Measurements from ENCODE around the gene CAMK2G. TPM values are rescaled to one million over a fixed set of nuclear protein-coding genes. Genes with fewer than 3 reads are reported as not detected.

CAMK2G gene
- polyA plus RNA-seq, 3 donors, result 1.7 to 60.7 (median 3.0) TPM

DNA sequence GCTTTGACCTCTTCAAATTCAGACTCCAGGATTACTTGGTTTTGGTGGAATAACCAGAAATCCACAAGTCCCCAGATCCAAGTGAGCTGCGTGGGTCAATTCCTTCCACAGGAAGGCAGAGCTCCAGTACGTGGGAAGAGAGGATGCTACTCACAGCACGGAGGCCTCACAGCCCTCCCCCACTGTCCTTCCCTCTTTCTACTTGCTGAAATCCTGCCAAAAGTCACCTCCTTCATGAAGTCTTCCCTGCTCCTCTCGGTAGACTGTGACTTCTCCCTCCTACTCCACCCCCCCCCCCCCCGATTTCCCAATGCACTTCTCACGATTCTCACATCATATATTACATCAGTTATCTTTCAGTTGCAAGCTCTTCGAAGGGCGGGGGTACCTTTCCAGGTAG is 12.3 kb downstream of the CAMK2G start:
- no peaks in the 10 kb centered on the region for H3K9me3 ChIP-seq (replicated peaks in 1 of 2; ENCODE audit: control insufficient read depth in 1 of 2, insufficient read depth in 1 of 2, low read length in 2 of 2)
- H3K4me2 ChIP-seq (replicated peaks; ENCODE audit: extremely low read depth, low read length, poor library complexity, severe bottlenecking), result peak overlapping the region; percentile 28
- peak; percentile 45 to 56 (median 47) for DNase-seq
- no peaks in the 10 kb centered on the region for H3K9me3 Mint-ChIP-seq
- peaks cover 64% of the 10 kb centered on the region for H3K4me1 Mint-ChIP-seq
- intact Hi-C loops (cut with micrococcal nuclease), result no loop called here
- peak overlapping the region in 1 of 2 donors; percentile 68 for H3K27ac ChIP-seq (ENCODE audit: low read depth in 1 of 2, low read length in 2 of 2)
- no peak overlapping the region for H2AFZ ChIP-seq (ENCODE audit: insufficient read depth, low read depth, low read length, poor library complexity, severe bottlenecking)
- H3K4me3 ChIP-seq (replicated peaks in 1 of 3; ENCODE audit: low read depth in 2 of 3, low read length in 3 of 3), result no peak overlapping the region
- 0% methylated on average over 3 of the region's 8 CpGs for WGBS (ENCODE audit: insufficient coverage)
- peak overlapping the region in 5 of 7 donors; percentile 60 to 86 (median 70) for H3K27ac Mint-ChIP-seq
- H3K79me2 ChIP-seq (ENCODE audit: insufficient read depth, low read length), result peaks cover 84% of the 10 kb centered on the region
- no peaks in the 10 kb centered on the region for H3K27me3 ChIP-seq (ENCODE audit: control insufficient read depth in 2 of 2, insufficient read depth in 2 of 2, low read length in 2 of 2)
- H3K4me1 ChIP-seq (ENCODE audit: control insufficient read depth in 1 of 2, insufficient read depth in 2 of 2, low read length in 2 of 2), result peaks cover 53 to 61% of the 10 kb centered on the region in 2 donors
- TF ChIP-seq, protein P1, sequence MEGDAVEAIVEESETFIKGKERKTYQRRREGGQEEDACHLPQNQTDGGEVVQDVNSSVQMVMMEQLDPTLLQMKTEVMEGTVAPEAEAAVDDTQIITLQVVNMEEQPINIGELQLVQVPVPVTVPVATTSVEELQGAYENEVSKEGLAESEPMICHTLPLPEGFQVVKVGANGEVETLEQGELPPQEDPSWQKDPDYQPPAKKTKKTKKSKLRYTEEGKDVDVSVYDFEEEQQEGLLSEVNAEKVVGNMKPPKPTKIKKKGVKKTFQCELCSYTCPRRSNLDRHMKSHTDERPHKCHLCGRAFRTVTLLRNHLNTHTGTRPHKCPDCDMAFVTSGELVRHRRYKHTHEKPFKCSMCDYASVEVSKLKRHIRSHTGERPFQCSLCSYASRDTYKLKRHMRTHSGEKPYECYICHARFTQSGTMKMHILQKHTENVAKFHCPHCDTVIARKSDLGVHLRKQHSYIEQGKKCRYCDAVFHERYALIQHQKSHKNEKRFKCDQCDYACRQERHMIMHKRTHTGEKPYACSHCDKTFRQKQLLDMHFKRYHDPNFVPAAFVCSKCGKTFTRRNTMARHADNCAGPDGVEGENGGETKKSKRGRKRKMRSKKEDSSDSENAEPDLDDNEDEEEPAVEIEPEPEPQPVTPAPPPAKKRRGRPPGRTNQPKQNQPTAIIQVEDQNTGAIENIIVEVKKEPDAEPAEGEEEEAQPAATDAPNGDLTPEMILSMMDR (IDR thresholded peaks at IDR 0.05), result no peak
- H3K4me3 Mint-ChIP-seq, result no peak overlapping the region
- H3K36me3 Mint-ChIP-seq, result peaks cover 36 to 71% of the 10 kb centered on the region in 2 donors
- H3K36me3 ChIP-seq (replicated peaks in 1 of 2; ENCODE audit: control insufficient read depth in 1 of 2, insufficient read depth in 2 of 2, low read length in 2 of 2), result peaks cover 22 to 51% of the 10 kb centered on the region in 2 donors
- no peaks in the 10 kb centered on the region for H3K27me3 Mint-ChIP-seq (ENCODE audit: low read depth in 3 of 3)
- no peak overlapping the region for H3K9ac ChIP-seq (ENCODE audit: insufficient read depth, low read length, poor library complexity, severe bottlenecking)
- peaks cover 53% of the 10 kb centered on the region for H4K20me1 ChIP-seq (ENCODE audit: insufficient read depth, low read length)

DNA sequence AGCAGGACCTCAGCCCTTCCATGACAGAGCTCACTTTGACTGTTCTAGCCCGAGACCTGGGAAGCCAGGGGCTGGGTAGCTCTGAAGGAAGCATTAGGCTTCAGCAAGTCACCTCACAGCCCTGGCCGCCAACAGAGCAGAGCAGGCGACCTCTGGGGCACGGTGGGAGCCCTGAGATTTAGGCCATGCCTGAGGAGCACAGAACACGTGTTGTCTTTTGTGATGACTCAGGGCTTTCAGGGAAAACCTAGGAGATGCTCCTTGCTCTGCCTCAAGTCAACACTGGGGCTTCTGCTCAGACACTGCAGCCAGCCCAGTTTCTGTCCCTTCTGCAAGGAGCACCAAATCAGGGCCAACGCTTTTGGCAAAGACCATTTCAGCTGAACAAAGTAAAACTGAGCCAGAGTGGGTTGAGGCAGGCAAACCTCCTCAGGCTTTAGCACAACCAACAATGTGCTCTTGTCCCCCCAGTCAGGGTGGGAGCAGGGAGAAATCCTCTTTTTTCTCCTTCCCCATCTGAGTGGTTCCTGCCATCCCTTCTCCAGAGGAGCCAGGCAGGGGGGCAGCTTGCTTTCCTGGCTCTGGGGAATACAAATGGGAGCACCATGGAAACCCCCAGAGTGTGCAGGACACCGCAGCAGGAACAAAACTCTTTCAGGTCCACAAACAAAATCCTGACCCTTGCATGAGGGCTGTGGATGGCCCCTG is 14.4 kb downstream of the CAMK2G start:
- no peaks in the 10 kb centered on the region for H3K27me3 ChIP-seq (ENCODE audit: control insufficient read depth in 2 of 2, insufficient read depth in 2 of 2, low read length in 2 of 2)
- Mint-ChIP-seq H3K27ac (peak overlapping the region in 2 of 7 donors; percentile 40 to 57), H3K4me3 (no peak overlapping the region), H3K9me3 (no peaks in the 10 kb centered on the region), H3K4me1 (peaks cover 43% of the 10 kb centered on the region), H3K36me3 (peaks cover 50 to 84% of the 10 kb centered on the region in 2 donors), H3K27me3 (ENCODE audit: low read depth in 3 of 3) (no peaks in the 10 kb centered on the region)
- intact Hi-C loops (cut with micrococcal nuclease), result no loop called here
- no peak overlapping the region for H3K27ac ChIP-seq (ENCODE audit: low read depth in 1 of 2, low read length in 2 of 2)
- H3K79me2 ChIP-seq (ENCODE audit: insufficient read depth, low read length), result peaks cover 99% of the 10 kb centered on the region
- TF ChIP-seq, protein P1 (IDR thresholded peaks at IDR 0.05), result no peak
- H3K4me2 ChIP-seq (replicated peaks; ENCODE audit: extremely low read depth, low read length, poor library complexity, severe bottlenecking), result no peak overlapping the region
- no peak overlapping the region for H2AFZ ChIP-seq (ENCODE audit: insufficient read depth, low read depth, low read length, poor library complexity, severe bottlenecking)
- H3K4me1 ChIP-seq (ENCODE audit: control insufficient read depth in 1 of 2, insufficient read depth in 2 of 2, low read length in 2 of 2), result peaks cover 32 to 40% of the 10 kb centered on the region in 2 donors
- WGBS (ENCODE audit: insufficient coverage), result 91% methylated on average over 6 of the region's 7 CpGs
- H3K9ac ChIP-seq (ENCODE audit: insufficient read depth, low read length, poor library complexity, severe bottlenecking), result no peak overlapping the region
- H4K20me1 ChIP-seq (ENCODE audit: insufficient read depth, low read length), result peaks cover 73% of the 10 kb centered on the region
- no peak for DNase-seq
- peaks cover 32 to 72% of the 10 kb centered on the region in 2 donors for H3K36me3 ChIP-seq (replicated peaks in 1 of 2; ENCODE audit: control insufficient read depth in 1 of 2, insufficient read depth in 2 of 2, low read length in 2 of 2)
- no peak overlapping the region for H3K4me3 ChIP-seq (replicated peaks in 1 of 3; ENCODE audit: low read depth in 2 of 3, low read length in 3 of 3)
- H3K9me3 ChIP-seq (replicated peaks in 1 of 2; ENCODE audit: control insufficient read depth in 1 of 2, insufficient read depth in 1 of 2, low read length in 2 of 2), result no peaks in the 10 kb centered on the region
